SH-SY5Y (cell line): ENCODE measurements around the gene LRMDA.

ENCODE experiments used
- GATA2 ChIP-seq: IDR thresholded peaks from 2 replicates; pipeline ENCODE4 v1.6.1; 2011; ENCODE audit warnings: mild to moderate bottlenecking, low read depth, low read length
- GATA3 ChIP-seq: IDR thresholded peaks from 2 replicates; pipeline ENCODE4 v1.6.1; 2011; ENCODE audit warnings: low read depth, mild to moderate bottlenecking, low read length, moderate library complexity

GRCh38 chr10:75605096-75605495, 173.7 kb downstream of the LRMDA start:
- TF ChIP-seq GATA2 (no peak), GATA3 (no peak)
